HepG2 (cell line): ENCODE data around the gene OGFOD3. TPM values are rescaled to one million over a fixed set of nuclear protein-coding genes. Genes with fewer than 3 reads are reported as not detected.

ENCODE experiments used
- GABPB1 ChIP-seq: IDR thresholded peaks from 2 replicates; pipeline ENCODE4 v1.6.1; 2016; ENCODE audit warnings: mild to moderate bottlenecking, missing genetic modification reagents, moderate library complexity, missing compliant biosample characterization
- HINFP ChIP-seq: sonication (generic); formaldehyde crosslinking; IDR thresholded peaks from 2 replicates; pipeline ENCODE4 v1.4.0; 2020; ENCODE audit warnings: low read depth, mild to moderate bottlenecking, missing genetic modification reagents
- IRX3 ChIP-seq: sonication (generic); formaldehyde crosslinking; IDR thresholded peaks from 2 replicates; pipeline ENCODE4 v1.8.1; 2023; ENCODE audit warnings: mild to moderate bottlenecking, low read depth, missing genetic modification reagents, borderline replicate concordance
- LCORL ChIP-seq, 2 experiments: fragments of 450-650 bp in 1 of 2; sonication (generic) in 1 of 2; formaldehyde crosslinking in 1 of 2; IDR thresholded peaks; 2 replicates each; pipeline versions ENCODE4 v1.5.0 to v1.6.1; 2017 to 2020; ENCODE audit warnings: antibody characterized with exemption in 1 of 2, missing genetic modification reagents in 1 of 2
- NFRKB ChIP-seq: fragments of 450-650 bp; IDR thresholded peaks from 2 replicates; pipeline ENCODE4 v1.6.1; 2017
- PITX1 ChIP-seq: sonication (generic); formaldehyde crosslinking; IDR thresholded peaks from 2 replicates; pipeline ENCODE4 v1.5.1; 2020; ENCODE audit warnings: mild to moderate bottlenecking, missing genetic modification reagents
- POLR2G ChIP-seq: fragments of 200-400 bp; formaldehyde crosslinking; IDR thresholded peaks from 2 replicates; pipeline ENCODE4 v1.6.1; 2018; ENCODE audit warnings: mild to moderate bottlenecking, low read depth, low read length, moderate library complexity
- REL ChIP-seq: sonication (generic); formaldehyde crosslinking; conservative IDR thresholded peaks from 2 replicates; pipeline ENCODE4 v1.8.0; 2022; ENCODE audit warnings: mild to moderate bottlenecking, missing genetic modification reagents, moderate library complexity
- RELA ChIP-seq: sonication (generic); formaldehyde crosslinking; IDR thresholded peaks from 2 replicates; pipeline ENCODE4 v1.4.0; 2020; ENCODE audit warnings: missing genetic modification reagents
- RXRA ChIP-seq: sonication (generic); formaldehyde crosslinking; IDR thresholded peaks from 2 replicates; pipeline ENCODE4 v1.5.1; 2020; ENCODE audit warnings: missing genetic modification reagents
- SP140L ChIP-seq: sonication (generic); formaldehyde crosslinking; IDR thresholded peaks from 2 replicates; pipeline ENCODE4 v1.4.0; 2020; ENCODE audit warnings: missing genetic modification reagents, borderline replicate concordance
- TARDBP ChIP-seq: sonication (generic); formaldehyde crosslinking; IDR thresholded peaks from 2 replicates; pipeline ENCODE4 v1.8.0; 2022; ENCODE audit warnings: mild to moderate bottlenecking, missing genetic modification reagents
- YEATS4 ChIP-seq: sonication (generic); formaldehyde crosslinking; IDR thresholded peaks from 2 replicates; pipeline ENCODE4 v1.4.0; 2020; ENCODE audit warnings: missing genetic modification reagents, borderline replicate concordance
- ZEB1 ChIP-seq: IDR thresholded peaks from 2 replicates; pipeline ENCODE4 v1.6.1; 2012; ENCODE audit warnings: mild to moderate bottlenecking, low read depth, inconsistent platforms; ENCODE audit not compliant: insufficient replicate concordance
- ZNF17 ChIP-seq: sonication (generic); formaldehyde crosslinking; IDR thresholded peaks from 2 replicates; pipeline ENCODE4 v1.5.0; 2020; ENCODE audit warnings: mild to moderate bottlenecking, missing genetic modification reagents
- ZNF576 ChIP-seq: sonication (generic); formaldehyde crosslinking; IDR thresholded peaks from 2 replicates; pipeline ENCODE4 v1.4.0; 2020; ENCODE audit warnings: mild to moderate bottlenecking, missing genetic modification reagents
- ZNF790 ChIP-seq: sonication (generic); formaldehyde crosslinking; IDR thresholded peaks from 2 replicates; pipeline ENCODE4 v1.8.0; 2022; ENCODE audit warnings: missing genetic modification reagents, mild to moderate bottlenecking, borderline replicate concordance
- ZZZ3 ChIP-seq: sonication (generic); formaldehyde crosslinking; IDR thresholded peaks from 2 replicates; pipeline ENCODE4 v1.4.0; 2020; ENCODE audit warnings: missing genetic modification reagents, mild to moderate bottlenecking, borderline replicate concordance
- polyA plus RNA-seq, 8 experiments: library from polyadenylated mRNA; depleted of rRNA in 3 of 8; stranded (reverse) in 7 of 8; unstranded in 1 of 8; fragments of >200 nt; fragmentation: Illumina TruSeq in 4 of 8; extraction: Trizol in 4 of 8; gene quantifications; 2 replicates each; pipeline versions ENCODE4 v1.2.1 to v1.2.3, GENCODE V29; 2011 to 2016; ENCODE audit warnings: low read depth in 4 of 8, missing spikeins in 1 of 8, mixed read lengths in 1 of 8; ENCODE audit not compliant: insufficient read depth in 1 of 8
- total RNA-seq, 5 experiments: library from RNA; depleted of rRNA; stranded (reverse); fragments of >200 nt; fragmentation: Illumina TruSeq; extraction: Trizol; gene quantifications; 2 replicates each; pipeline ENCODE4 v1.2.3, GENCODE V29; 2016; ENCODE audit warnings: low read depth in 1 of 5
- TF ChIP-seq, protein P1 (sequence below): fragments of 450-650 bp; IDR thresholded peaks from 2 replicates; pipeline ENCODE4 v1.6.1; 2016
- TF ChIP-seq, protein P2 (sequence below): IDR thresholded peaks from 2 replicates; pipeline ENCODE4 v1.6.1; 2016; ENCODE audit warnings: mild to moderate bottlenecking, missing biosample characterization, missing genetic modification reagents
- TF ChIP-seq, protein P3 (sequence below): IDR thresholded peaks from 2 replicates; pipeline ENCODE4 v1.6.1; 2016; ENCODE audit warnings: mild to moderate bottlenecking
- TF ChIP-seq, protein P4 (sequence below): IDR thresholded peaks from 2 replicates; pipeline ENCODE4 v1.6.1; 2016; ENCODE audit warnings: missing biosample characterization, missing genetic modification reagents, low read depth

OGFOD3 gene
- total and polyA plus RNA-seq, 2 of the 13 experiments (the other 11 are each of a cell fraction or from before 2014, with no cell fraction given) = 40.0 to 42.1 TPM

DNA sequence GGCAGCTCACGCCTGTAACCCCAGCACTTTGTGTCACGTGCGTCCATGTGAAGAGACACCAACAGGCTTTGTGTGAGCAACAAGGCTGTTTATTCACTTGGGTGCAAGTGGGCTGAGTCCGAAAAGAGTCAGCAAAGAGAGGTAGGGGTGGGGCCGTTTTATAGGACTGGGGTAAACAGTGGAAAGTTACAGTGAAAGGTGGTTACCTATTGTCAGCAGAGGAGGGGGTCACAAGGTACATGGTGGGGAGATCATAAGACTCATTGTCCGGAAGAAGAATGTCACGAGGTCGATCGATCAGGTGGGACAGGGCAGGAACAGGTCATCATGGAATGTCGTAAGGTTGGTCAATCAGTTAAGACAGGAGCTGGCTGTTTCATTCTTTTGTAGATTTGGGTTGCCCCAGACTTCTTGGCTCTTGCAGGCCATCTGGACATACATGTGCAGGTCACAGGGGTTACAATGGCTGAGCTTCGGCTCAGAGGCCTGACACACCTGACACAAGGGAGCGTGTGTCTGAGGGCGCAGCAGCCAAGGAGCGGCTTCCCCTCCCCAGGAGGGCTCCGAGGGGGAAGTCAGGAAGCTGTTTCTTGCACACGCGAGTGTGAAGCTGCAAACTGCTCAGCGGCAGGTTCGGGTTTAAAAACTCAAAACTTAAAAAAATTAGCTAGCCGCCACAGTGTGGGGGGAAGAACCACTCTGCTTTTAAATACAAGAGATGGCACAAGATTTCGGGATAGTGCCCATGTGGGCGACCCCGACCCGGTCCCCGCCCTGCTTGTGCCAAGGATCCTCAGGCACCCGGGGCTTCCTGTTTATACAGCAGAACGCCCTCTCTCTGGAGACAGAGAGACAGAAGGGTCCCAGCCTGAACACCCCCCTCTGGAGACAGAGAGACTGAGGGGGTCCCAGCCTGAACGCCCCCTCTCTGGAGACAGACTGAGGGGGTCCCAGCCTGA lies 71.8 kb downstream of the OGFOD3 start (continued):
- TF ChIP-seq, protein P1, sequence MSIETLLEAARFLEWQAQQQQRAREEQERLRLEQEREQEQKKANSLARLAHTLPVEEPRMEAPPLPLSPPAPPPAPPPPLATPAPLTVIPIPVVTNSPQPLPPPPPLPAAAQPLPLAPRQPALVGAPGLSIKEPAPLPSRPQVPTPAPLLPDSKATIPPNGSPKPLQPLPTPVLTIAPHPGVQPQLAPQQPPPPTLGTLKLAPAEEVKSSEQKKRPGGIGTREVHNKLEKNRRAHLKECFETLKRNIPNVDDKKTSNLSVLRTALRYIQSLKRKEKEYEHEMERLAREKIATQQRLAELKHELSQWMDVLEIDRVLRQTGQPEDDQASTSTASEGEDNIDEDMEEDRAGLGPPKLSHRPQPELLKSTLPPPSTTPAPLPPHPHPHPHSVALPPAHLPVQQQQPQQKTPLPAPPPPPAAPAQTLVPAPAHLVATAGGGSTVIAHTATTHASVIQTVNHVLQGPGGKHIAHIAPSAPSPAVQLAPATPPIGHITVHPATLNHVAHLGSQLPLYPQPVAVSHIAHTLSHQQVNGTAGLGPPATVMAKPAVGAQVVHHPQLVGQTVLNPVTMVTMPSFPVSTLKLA = peak; percentile 90
- TF ChIP-seq, protein P2, sequence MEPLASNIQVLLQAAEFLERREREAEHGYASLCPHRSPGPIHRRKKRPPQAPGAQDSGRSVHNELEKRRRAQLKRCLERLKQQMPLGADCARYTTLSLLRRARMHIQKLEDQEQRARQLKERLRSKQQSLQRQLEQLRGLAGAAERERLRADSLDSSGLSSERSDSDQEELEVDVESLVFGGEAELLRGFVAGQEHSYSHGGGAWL = peak; percentile 45; the same call in 1 of the 2 replicates
- peak; percentile 88; the same call in 1 of the 2 replicates for TF ChIP-seq ZZZ3 (CRISPR knock-in tag)
- peak; percentile 97 for TF ChIP-seq ZEB1
- TF ChIP-seq RELA (CRISPR knock-in tag) = 0 out of 2 replicates have a peak, but pooled peaks have one; percentile 72
- TF ChIP-seq ZNF790 (CRISPR knock-in tag) = no peak
- TF ChIP-seq NFRKB = no peak
- TF ChIP-seq HINFP (CRISPR knock-in tag) = peak; percentile 41; the same call in 1 of the 2 replicates
- no peak for TF ChIP-seq ZNF17
- TF ChIP-seq YEATS4 = peak; percentile 86
- peak; percentile 98 for TF ChIP-seq RXRA
- peak; percentile 95 for TF ChIP-seq PITX1 (CRISPR knock-in tag)
- no peak; the same call in 1 of the 2 replicates for TF ChIP-seq IRX3
- no peak for TF ChIP-seq ZNF576 (CRISPR knock-in tag)
- TF ChIP-seq TARDBP (CRISPR knock-in tag) = peak; percentile 98
- TF ChIP-seq, protein P3, sequence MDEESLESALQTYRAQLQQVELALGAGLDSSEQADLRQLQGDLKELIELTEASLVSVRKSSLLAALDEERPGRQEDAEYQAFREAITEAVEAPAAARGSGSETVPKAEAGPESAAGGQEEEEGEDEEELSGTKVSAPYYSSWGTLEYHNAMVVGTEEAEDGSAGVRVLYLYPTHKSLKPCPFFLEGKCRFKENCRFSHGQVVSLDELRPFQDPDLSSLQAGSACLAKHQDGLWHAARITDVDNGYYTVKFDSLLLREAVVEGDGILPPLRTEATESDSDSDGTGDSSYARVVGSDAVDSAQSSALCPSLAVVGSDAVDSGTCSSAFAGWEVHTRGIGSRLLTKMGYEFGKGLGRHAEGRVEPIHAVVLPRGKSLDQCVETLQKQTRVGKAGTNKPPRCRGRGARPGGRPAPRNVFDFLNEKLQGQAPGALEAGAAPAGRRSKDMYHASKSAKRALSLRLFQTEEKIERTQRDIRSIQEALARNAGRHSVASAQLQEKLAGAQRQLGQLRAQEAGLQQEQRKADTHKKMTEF (CRISPR knock-in tag) = peak; percentile 98
- peak; percentile 87; the same call in 1 of the 2 replicates for TF ChIP-seq REL
- peak; percentile 74 for TF ChIP-seq POLR2G
- TF ChIP-seq LCORL (IDR thresholded peaks at IDR 0.05) = peak; percentile 90
- TF ChIP-seq LCORL (CRISPR knock-in tag; IDR thresholded peaks at IDR 0.05) = peak; percentile 99
- peak; percentile 81 for TF ChIP-seq GABPB1 (CRISPR knock-in tag)
- TF ChIP-seq SP140L (CRISPR knock-in tag) = no peak
- TF ChIP-seq, protein P4, sequence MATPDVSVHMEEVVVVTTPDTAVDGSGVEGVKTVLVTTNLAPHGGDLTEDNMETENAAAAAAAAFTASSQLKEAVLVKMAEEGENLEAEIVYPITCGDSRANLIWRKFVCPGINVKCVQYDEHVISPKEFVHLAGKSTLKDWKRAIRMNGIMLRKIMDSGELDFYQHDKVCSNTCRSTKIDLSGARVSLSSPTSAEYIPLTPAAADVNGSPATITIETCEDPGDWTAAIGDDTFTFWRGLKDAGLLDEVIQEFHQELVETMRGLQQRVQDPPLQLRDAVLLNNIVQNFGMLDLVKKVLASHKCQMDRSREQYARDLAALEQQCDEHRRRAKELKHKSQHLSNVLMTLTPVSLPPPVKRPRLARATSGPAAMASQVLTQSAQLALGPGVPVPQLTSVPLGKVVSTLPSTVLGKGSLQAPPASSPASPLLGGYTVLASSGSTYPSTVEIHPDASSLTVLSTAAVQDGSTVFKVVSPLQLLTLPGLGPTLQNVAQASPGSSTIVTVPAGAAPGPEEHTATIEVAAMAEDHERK = no peak
